Hematopoietic multipotent progenitor cell treated with erythropoietin and hydrocortisone succinate and interleukin-3 and kit ligand, for 6 days (in vitro differentiated cells): ENCODE results near the gene ZNF524.

Source experiments
- DNase-seq: peaks from one replicate; pipeline ENCODE4 v3.0.0-alpha.2; 2015

The ZNF524 gene

GRCh38 chr19:55643887-55644176 lies 43.7 kb downstream of the ZNF524 start:
- peak; percentile 36 for DNase-seq

GRCh38 chr19:55644191-55644833 lies 44.2 kb downstream of the ZNF524 start:
- no peak for DNase-seq

- no peak for DNase-seq
Observed at GRCh38 chr19:55644842-55645511, 44.9 kb downstream of the ZNF524 start.

GRCh38 chr19:55645512-55645881 lies 45.4 kb downstream of the ZNF524 start:
- no peak for DNase-seq

- DNase-seq: peak; percentile 44
Observed at GRCh38 chr19:55646889-55647731, 47.0 kb downstream of the ZNF524 start.

GRCh38 chr19:55647732-55648584 lies 47.9 kb downstream of the ZNF524 start, which contains the start of gene CCDC106:
CCDC106 (plus strand) TSS chr19:55648212; CDS start chr19:55649047, 835 bp downstream.
- peak; percentile 69 for DNase-seq

- DNase-seq: peak; percentile 44
Observed at GRCh38 chr19:55648585-55649267, 48.6 kb downstream of the ZNF524 start.

GRCh38 chr19:55649268-55650125 lies 49.4 kb downstream of the ZNF524 start:
- no peak for DNase-seq

- no peak for DNase-seq
Observed at GRCh38 chr19:55650126-55650557, 50.1 kb downstream of the ZNF524 start.

- DNase-seq: no peak
Observed at GRCh38 chr19:55650602-55651230, 50.6 kb downstream of the ZNF524 start.

GRCh38 chr19:55651236-55651635 lies 51.1 kb downstream of the ZNF524 start:
- DNase-seq: no peak

GRCh38 chr19:55652311-55653128 lies 52.4 kb downstream of the ZNF524 start:
- no peak for DNase-seq
